GM12878 (cell line): ENCODE measurements around the gene CCDC160.

Source experiments
- RAD21 ChIP-seq: IDR thresholded peaks from 2 replicates; pipeline ENCODE4 v1.6.1; 2011; ENCODE audit warnings: mild to moderate bottlenecking, low read depth, low read length, moderate library complexity; ENCODE audit not compliant: insufficient read depth
- RELA ChIP-seq: fragments of 450-650 bp; IDR thresholded peaks from 2 replicates; pipeline ENCODE4 v1.8.0; 2014; ENCODE audit warnings: borderline replicate concordance; ENCODE audit not compliant: partially characterized antibody

GRCh38 chrX:134251241-134251640 is 14.3 kb downstream of the CCDC160 start:
- no peak for TF ChIP-seq RELA
- TF ChIP-seq RAD21: no peak
